Heart left ventricle (tissue), 13 donors: ENCODE measurements around the gene RPRD1A.

ENCODE experiments used
- CTCF ChIP-seq, 12 donors: fragments of 200-600 bp; sonication (generic) in 4 of 12; IDR thresholded peaks; one replicate each; pipeline versions ENCODE4 v1.5.0 to v1.8.0; 2018 to 2022; ENCODE audit warnings: antibody characterized with exemption in 12 of 12, mild to moderate bottlenecking in 5 of 12
- POLR2A ChIP-seq, 2 donors: fragments of 450-650 bp; IDR thresholded peaks; one replicate each; pipeline ENCODE4 v1.6.1; 2017; ENCODE audit warnings: antibody characterized with exemption in 2 of 2, mild to moderate bottlenecking in 2 of 2, moderate library complexity in 2 of 2
- donor health status: ischemic (EF 13 %, LVEDD 7.1; RV severe dilation, severe dysfunction).
- donor health status: DM: no; HTN: yes; CAD: no.
- donor health status: DM: no; HTN: no; CAD: no.
- donor health status: ischemic (EF 25% LVEDD 6.9; RV normal size, moderate dysfunction).
- donor health status: ischemic (EF 25% LVEDD 5.7; RV mildly dilated, moderate dysfunction).
- donor health status: ischemic (EF 35%, LVEDD 5.7; RV mildly dilated, moderate dysfunction).
- donor health status: nonischemic (EF 11% LVEDD 7.7; RV severe dilation, severe dysfunction).
- donor health status: DM: yes; HTN: yes; CAD: no.
- donor health status: PGD.
- donor health status: ischemic (EF 29% LVEDD 5.4; RV normal size, mild dysfunction).
- donor health status: nonischemic (EF 23%, LVEDD 6.1; RV moderate dilation, normal function).

GRCh38 chr18:35982409-35983114, 84.8 kb downstream of the RPRD1A start:
- TF ChIP-seq CTCF (IDR thresholded peaks at IDR 0.05) (no peak), POLR2A (IDR thresholded peaks at IDR 0.05) (no peak)
